K562 (cell line): Measurements from ENCODE around the gene SUSD3. TPM values are rescaled to one million over a fixed set of nuclear protein-coding genes. Genes with fewer than 3 reads are reported as not detected.

ENCODE experiments used
- ATAC-seq: fragments of 200-7000 bp; cut with Tn5 transposase; 3 replicates; pipeline ENCODE4 v1.9.1; 2020; ENCODE audit warnings: moderate library complexity
- BruUV-seq: library from RNA; stranded (reverse); fragments of 400-500 nt; replicated peaks from 2 replicates; lab custom pipeline; 2021; lab: Mats Ljungman, UMichigan
- CTCF ChIA-PET: fragments of 300-600 bp; formaldehyde crosslinking; extraction: SDS; loops from one replicate; lab custom pipeline; 2021; ENCODE audit warnings: low intra/inter-chr PET ratio; lab: Yijun Ruan, JAX
- POLR2A ChIA-PET: fragments of 300-600, 350-650 bp; sonication (Branson Sonifier 250); formaldehyde crosslinking; extraction: SDS; loops from one replicate; lab custom pipeline; 2021; ENCODE audit warnings: antibody characterized with exemption, inconsistent platforms; lab: Yijun Ruan, JAX
- DNase-seq, 4 experiments: peaks; one replicate each; pipeline versions ENCODE4 v3.0.0 to v3.0.0-alpha.2; 2011 to 2018; ENCODE audit warnings: low spot score in 3 of 4, mixed read lengths in 3 of 4; ENCODE audit errors: extremely low read depth in 1 of 4
- FAIRE-seq: peaks from 2 replicates; lab custom pipeline; 2011; peaks lifted over from hg19 to GRCh38; lab: Jason Lieb, UNC
- H2AFZ ChIP-seq: 2 replicates; pipeline ENCODE4 v1.6.0; 2011; ENCODE audit warnings: low read depth, low read length, control low read depth, inconsistent platforms
- H3K27ac ChIP-seq: fragments of 200-600 bp; 3 replicates; pipeline ENCODE4 v1.8.0; 2011; ENCODE audit warnings: low read depth, mild to moderate bottlenecking, control low read depth, inconsistent platforms, low read length, moderate library complexity, mixed read lengths; ENCODE audit errors: extremely low read depth
- H3K27me3 ChIP-seq, 2 experiments: fragments of 300-600 bp in 1 of 2; 2 replicates in 1 of 2; 3 replicates in 1 of 2; pipeline versions ENCODE4 v1.6.0 to v1.8.0; 2011; ENCODE audit warnings: inconsistent platforms in 2 of 2, low read length in 2 of 2, mild to moderate bottlenecking in 1 of 2, mixed read lengths in 1 of 2, moderate library complexity in 1 of 2; ENCODE audit not compliant: control insufficient read depth in 2 of 2, insufficient read depth in 2 of 2
- H3K36me3 ChIP-seq: fragments of 300-600 bp; 3 replicates; pipeline ENCODE4 v1.8.0; 2011; ENCODE audit warnings: mild to moderate bottlenecking, low read length, inconsistent platforms; ENCODE audit not compliant: control insufficient read depth, insufficient read depth
- H3K4me1 ChIP-seq, 2 experiments: fragments of 200-600 bp in 1 of 2; replicated peaks in 1 of 2; 2 replicates in 1 of 2; 3 replicates in 1 of 2; pipeline versions ENCODE4 v1.5.1 to v1.8.0; 2011; ENCODE audit warnings: inconsistent platforms in 2 of 2, low read length in 2 of 2, mild to moderate bottlenecking in 1 of 2, mixed read lengths in 1 of 2, moderate library complexity in 1 of 2; ENCODE audit not compliant: control insufficient read depth in 2 of 2, insufficient read depth in 2 of 2
- H3K4me2 ChIP-seq: 2 replicates; pipeline ENCODE4 v1.6.1; 2011; ENCODE audit warnings: low read length, control low read depth, inconsistent platforms, mixed read lengths; ENCODE audit not compliant: insufficient read depth
- H3K4me3 ChIP-seq: fragments of 200-600 bp; sonication (generic), shearing (Covaris generic); 2 replicates; pipeline ENCODE4 v1.5.1; 2016; ENCODE audit warnings: control low read depth, inconsistent platforms
- H3K79me2 ChIP-seq: fragments of 200-600 bp; 3 replicates; pipeline ENCODE4 v1.8.0; 2011; ENCODE audit warnings: low read length, inconsistent platforms; ENCODE audit not compliant: control insufficient read depth, insufficient read depth
- H3K9ac ChIP-seq, 2 experiments: 2 replicates each; pipeline versions ENCODE4 v1.6.0 to v1.6.1; 2011; ENCODE audit warnings: low read depth in 2 of 2, low read length in 2 of 2, control low read depth in 1 of 2, inconsistent platforms in 1 of 2, mild to moderate bottlenecking in 1 of 2, mixed read lengths in 1 of 2; ENCODE audit not compliant: insufficient read depth in 1 of 2
- H3K9me1 ChIP-seq: one replicate; pipeline ENCODE4 v1.6.0; 2011; ENCODE audit warnings: inconsistent platforms, mild to moderate bottlenecking, low read length, moderate library complexity; ENCODE audit not compliant: control insufficient read depth, insufficient read depth
- H3K9me3 ChIP-seq: replicated peaks from 2 replicates; pipeline ENCODE4 v1.5.1; 2011; ENCODE audit warnings: low read depth, low read length, inconsistent platforms; ENCODE audit not compliant: control insufficient read depth, insufficient read depth
- H4K20me1 ChIP-seq: replicated peaks from 2 replicates; pipeline ENCODE4 v1.6.1; 2011; ENCODE audit warnings: low read length, inconsistent platforms, mixed read lengths; ENCODE audit not compliant: control insufficient read depth, insufficient read depth
- ADNP ChIP-seq: fragments of 200-800 bp; sonication (Bioruptor generic); IDR thresholded peaks from 2 replicates; pipeline ENCODE4 v1.6.1; 2016; ENCODE audit warnings: missing genetic modification characterization, missing compliant biosample characterization
- BCOR ChIP-seq: fragments of 450-650 bp; IDR thresholded peaks from 2 replicates; pipeline ENCODE4 v1.6.1; 2016
- HDAC2 ChIP-seq: fragments of 450-650 bp; IDR thresholded peaks from 2 replicates; pipeline ENCODE4 v1.6.1; 2016; ENCODE audit warnings: mild to moderate bottlenecking
- KDM1A ChIP-seq, 2 experiments: fragments of 450-650 bp; IDR thresholded peaks; 2 replicates each; pipeline ENCODE4 v1.6.1; 2016; ENCODE audit warnings: mild to moderate bottlenecking in 2 of 2
- NRF1 ChIP-seq, 2 experiments: fragments of 450-650 bp; IDR thresholded peaks in 1 of 2; conservative IDR thresholded peaks in 1 of 2; 2 replicates each; pipeline ENCODE4 v1.6.1; 2014; ENCODE audit warnings: mild to moderate bottlenecking in 2 of 2
- RBM25 ChIP-seq: fragments of 200-400 bp; formaldehyde crosslinking; IDR thresholded peaks from 2 replicates; pipeline ENCODE4 v1.6.1; 2018; ENCODE audit warnings: low read length, low read depth, moderate library complexity; ENCODE audit not compliant: severe bottlenecking
- RCOR1 ChIP-seq, 2 experiments: IDR thresholded peaks; 2 replicates each; pipeline ENCODE4 v1.6.1; 2012; ENCODE audit warnings: low read depth in 2 of 2, low read length in 2 of 2, borderline replicate concordance in 1 of 2, improper control_type of control experiment in 1 of 2
- TFE3 ChIP-seq: fragments of 450-650 bp; formaldehyde crosslinking; IDR thresholded peaks from 2 replicates; pipeline ENCODE4 v1.4.0; 2020; ENCODE audit warnings: mild to moderate bottlenecking, mixed read lengths
- WGBS: fragments of 100-300 bp; shearing (Covaris generic); methylation state at CpG from one replicate; pipeline ENCODE4 v1.1.6; 2016; ENCODE audit warnings: low coverage, mixed read lengths; ENCODE audit not compliant: insufficient coverage; ENCODE audit errors: missing lambda C conversion rate; 5-methylcytosine and 5-hydroxymethylcytosine counted together
- in situ Hi-C: fragments of 300-500 bp; cut with MboI; formaldehyde crosslinking; loops from 4 replicates; pipeline ENCODE4 v1.15.0; 2018; ENCODE audit warnings: inconsistent platforms, mixed read lengths
- intact Hi-C: fragments of 100-400 bp; cut with micrococcal nuclease; formaldehyde crosslinking; loops from 2 replicates; pipeline ENCODE4 v1.14.2; 2022
- polyA plus RNA-seq, 8 experiments: library from polyadenylated mRNA; depleted of rRNA in 4 of 8; stranded (reverse) in 5 of 8; unstranded in 3 of 8; fragments of >200 nt; fragmentation: Nextera tagmentation in 2 of 8; fragmentation: Illumina TruSeq in 1 of 8; extraction: Ambion mirVana in 2 of 8; extraction: Trizol in 1 of 8; gene quantifications; 2 replicates each; pipeline versions ENCODE4 v1.2.1 to v1.2.3, GENCODE V29; 2011 to 2014; ENCODE audit warnings: inconsistent platforms in 1 of 8, missing spikeins in 1 of 8
- total RNA-seq, 7 experiments: library from RNA; depleted of rRNA in 6 of 7; stranded (reverse); fragments of >200 nt in 6 of 7; fragmentation: Illumina TruSeq in 2 of 7; extraction: Trizol in 2 of 7; gene quantifications; 2 replicates each; pipeline versions ENCODE4 v1.2.1 to v1.2.3, GENCODE V29; 2011 to 2021; ENCODE audit warnings: low replicate concordance in 1 of 7

SUSD3 gene
- total and polyA plus RNA-seq, 9 of the 15 experiments (the other 6 are each of a cell fraction or from before 2014, with no cell fraction given): 1.3 to 21.7 (median 11.4) TPM

- Histone ChIP-seq H2AFZ (no peak overlapping the region), H3K27ac (no peak overlapping the region), H3K4me3 (no peak overlapping the region), H3K27me3 (peaks cover 0 to under 1% of the 10 kb centered on the region in 2 experiments; a peak in 2 of 5 replicates), H3K9me3 (no peaks in the 10 kb centered on the region), H3K4me2 (no peak overlapping the region), H3K9ac (no peak overlapping the region), H3K9me1 (no peaks in the 10 kb centered on the region), H3K79me2 (no peaks in the 10 kb centered on the region; the same call in 2 of the 3 replicates), H3K36me3 (no peaks in the 10 kb centered on the region), H4K20me1 (no peaks in the 10 kb centered on the region), H3K4me1 (peaks cover 16 to 65% of the 10 kb centered on the region in 2 experiments)
- no TSS peak for BruUV-seq
- WGBS: 76% methylated on average over 12 of the region's 13 CpGs
- POLR2A ChIA-PET: interaction anchor here (1.3 to 1.5 kb wide), 2 partner anchors 11 to 15 kb away, joined by 3 to 5 read pairs; no protein-coding TSS in a partner anchor
- in situ Hi-C loops (no loop called here), intact Hi-C loops (no loop called here)
- FAIRE-seq (no peak), DNase-seq (no peak), ATAC-seq (no peak)
- CTCF ChIA-PET: no interaction called here
- TF ChIP-seq TFE3 (CRISPR knock-in tag): no peak
- TF ChIP-seq NRF1 (conservative IDR thresholded peaks at IDR 0.05 in 1 of 2, IDR thresholded peaks at IDR 0.05 in 1 of 2): no peak
- TF ChIP-seq BCOR: peak; percentile 81
- peak in 1 of 2 experiments; percentile 5; a peak in 1 of 4 replicates for TF ChIP-seq RCOR1 (IDR thresholded peaks at IDR 0.05; ENCODE audit: borderline replicate concordance in 1 of 2, low read depth in 2 of 2, low read length in 2 of 2)
- TF ChIP-seq RBM25: peak; percentile 74
- TF ChIP-seq HDAC2: peak; percentile 29; the same call in 1 of the 2 replicates
- TF ChIP-seq KDM1A (IDR thresholded peaks at IDR 0.05): 0 out of 4 replicates have a peak, but pooled peaks of 1 of the 2 experiments have one; percentile 19
- TF ChIP-seq ADNP: peak; percentile 45; the same call in 1 of the 2 replicates
Observed at GRCh38 chr9:93131599-93132286, 73.2 kb downstream of the SUSD3 start.
